MM.1S (cell line): ENCODE results near the gene RAD23B.

ENCODE experiments used
- EZH2 ChIP-seq: fragments of 300-600 bp; sonication (generic); optimal IDR thresholded peaks from 2 replicates; pipeline ENCODE3; 2017; ENCODE audit warnings: low read depth, mild to moderate bottlenecking, antibody characterized with exemption, low read length, mixed read lengths
- EZH2phosphoT487 ChIP-seq: fragments of 300-600 bp; sonication (generic); IDR thresholded peaks from 2 replicates; pipeline ENCODE4 v1.6.1; 2018; ENCODE audit warnings: antibody characterized with exemption, low read length
- TF ChIP-seq, protein P1 (sequence below): fragments of 300-600 bp; sonication (generic); IDR thresholded peaks from 2 replicates; pipeline ENCODE4 v1.5.1; 2016; ENCODE audit warnings: antibody characterized with exemption, low read length, mixed read lengths

DNA sequence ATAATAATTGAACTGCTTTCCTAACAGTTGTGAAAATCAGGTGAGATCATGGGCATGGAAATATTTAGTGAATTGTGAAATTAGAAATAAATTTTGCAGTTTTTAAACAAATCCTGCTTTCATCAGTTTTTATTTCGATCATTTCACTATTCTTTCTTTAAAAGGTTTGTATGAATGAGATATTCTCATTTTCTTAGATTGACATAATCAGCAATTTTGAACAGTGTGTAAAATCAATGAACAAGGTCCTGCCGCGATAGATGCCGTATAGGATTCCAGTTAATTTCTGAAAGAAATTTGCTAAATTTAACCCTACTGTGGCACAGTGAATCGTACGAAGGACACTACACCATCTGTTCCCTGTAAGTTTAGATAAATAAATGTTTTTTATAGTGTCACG, 7.5 kb downstream of the RAD23B start:
- TF ChIP-seq, protein P1, sequence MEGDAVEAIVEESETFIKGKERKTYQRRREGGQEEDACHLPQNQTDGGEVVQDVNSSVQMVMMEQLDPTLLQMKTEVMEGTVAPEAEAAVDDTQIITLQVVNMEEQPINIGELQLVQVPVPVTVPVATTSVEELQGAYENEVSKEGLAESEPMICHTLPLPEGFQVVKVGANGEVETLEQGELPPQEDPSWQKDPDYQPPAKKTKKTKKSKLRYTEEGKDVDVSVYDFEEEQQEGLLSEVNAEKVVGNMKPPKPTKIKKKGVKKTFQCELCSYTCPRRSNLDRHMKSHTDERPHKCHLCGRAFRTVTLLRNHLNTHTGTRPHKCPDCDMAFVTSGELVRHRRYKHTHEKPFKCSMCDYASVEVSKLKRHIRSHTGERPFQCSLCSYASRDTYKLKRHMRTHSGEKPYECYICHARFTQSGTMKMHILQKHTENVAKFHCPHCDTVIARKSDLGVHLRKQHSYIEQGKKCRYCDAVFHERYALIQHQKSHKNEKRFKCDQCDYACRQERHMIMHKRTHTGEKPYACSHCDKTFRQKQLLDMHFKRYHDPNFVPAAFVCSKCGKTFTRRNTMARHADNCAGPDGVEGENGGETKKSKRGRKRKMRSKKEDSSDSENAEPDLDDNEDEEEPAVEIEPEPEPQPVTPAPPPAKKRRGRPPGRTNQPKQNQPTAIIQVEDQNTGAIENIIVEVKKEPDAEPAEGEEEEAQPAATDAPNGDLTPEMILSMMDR: no peak
- TF ChIP-seq EZH2 (no peak), EZH2phosphoT487 (no peak)
